HCT116 (cell line): ENCODE measurements around the gene TNFRSF19. TPM values are rescaled to one million over a fixed set of nuclear protein-coding genes. Genes with fewer than 3 reads are reported as not detected.

Experiments
- ATAC-seq: fragments of 200-7000 bp; cut with Tn5 transposase; 2 replicates; pipeline ENCODE4 v1.9.1; 2020; ENCODE audit warnings: mild to moderate bottlenecking, moderate library complexity
- BruUV-seq: library from RNA; stranded (reverse); fragments of 400-500 nt; replicated peaks from 2 replicates; lab custom pipeline; 2021; lab: Mats Ljungman, UMichigan
- CTCF ChIA-PET: fragments of 300-600 bp; sonication (Branson Sonifier 250); formaldehyde crosslinking; loops from one replicate; lab custom pipeline; 2021; ENCODE audit warnings: antibody characterized with exemption; lab: Charles Lee
- POLR2A ChIA-PET: fragments of 300-600, 350-600 bp; sonication (Branson Sonifier 250); formaldehyde crosslinking; loops from one replicate; lab custom pipeline; 2021; ENCODE audit warnings: antibody characterized with exemption; lab: Charles Lee
- RAD21 ChIA-PET, 2 experiments: fragments of 300-600 bp; sonication (Branson Sonifier 250); formaldehyde crosslinking; loops; one replicate each; lab custom pipeline; 2023; ENCODE audit warnings: low total read pairs in 2 of 2; ENCODE audit not compliant: uncharacterized antibody in 2 of 2, unreplicated experiment in 2 of 2, low non-redundant PET in 1 of 2; lab: Charles Lee
- DNase-seq: peaks from one replicate; pipeline ENCODE4 v3.0.0-alpha.2; 2010; ENCODE audit warnings: low read depth, low spot score
- H2AFZ ChIP-seq: fragments of 200-600 bp; shearing (Covaris generic), sonication (generic); 2 replicates; pipeline ENCODE4 v1.6.1; 2017; ENCODE audit warnings: low read depth, mixed run types, mixed read lengths, antibody characterized with exemption, low read length; ENCODE audit not compliant: poor library complexity, severe bottlenecking
- H3K27ac ChIP-seq: 2 replicates; pipeline ENCODE4 v1.5.1; 2012; ENCODE audit warnings: low read depth, low read length
- H3K27me3 ChIP-seq: fragments of 200-600 bp; sonication (generic); 2 replicates; pipeline ENCODE4 v1.6.1; 2016; ENCODE audit warnings: mixed run types, low read length, mixed read lengths; ENCODE audit not compliant: insufficient read depth
- H3K36me3 ChIP-seq, 2 experiments: fragments of 200-500 bp in 1 of 2; fragments of 200-600 bp in 1 of 2; sonication (Bioruptor generic) in 1 of 2; sonication (generic) in 1 of 2; 2 replicates each; pipeline versions ENCODE4 v1.5.1 to v1.6.1; 2014 to 2016; ENCODE audit warnings: low read length in 2 of 2, inconsistent platforms in 1 of 2, mixed read lengths in 1 of 2, mixed run types in 1 of 2; ENCODE audit not compliant: insufficient read depth in 2 of 2, control insufficient read depth in 1 of 2
- H3K4me1 ChIP-seq, 2 experiments: fragments of 200-600 bp in 1 of 2; sonication (generic) in 1 of 2; 2 replicates each; pipeline versions ENCODE4 v1.5.1 to v1.6.1; 2012 to 2017; ENCODE audit warnings: low read length in 2 of 2, inconsistent platforms in 1 of 2, mild to moderate bottlenecking in 1 of 2, mixed read lengths in 1 of 2, mixed run types in 1 of 2, moderate library complexity in 1 of 2; ENCODE audit not compliant: insufficient read depth in 2 of 2, control insufficient read depth in 1 of 2
- H3K4me2 ChIP-seq: fragments of 200-600 bp; sonication (generic); 2 replicates; pipeline ENCODE4 v1.6.1; 2017; ENCODE audit warnings: mixed run types, low read length, mixed read lengths
- H3K4me3 ChIP-seq, 2 experiments: fragments of 200-600 bp in 1 of 2; sonication (generic) in 1 of 2; replicated peaks in 1 of 2; 2 replicates each; pipeline ENCODE4 v1.5.1; 2011 to 2016; ENCODE audit warnings: low read length in 2 of 2, control low read depth in 1 of 2, low read depth in 1 of 2, mild to moderate bottlenecking in 1 of 2, mixed read lengths in 1 of 2, mixed run types in 1 of 2
- H3K79me2 ChIP-seq: fragments of 200-600 bp; sonication (generic); 2 replicates; pipeline ENCODE4 v1.6.1; 2017; ENCODE audit warnings: mild to moderate bottlenecking, mixed run types, low read length, moderate library complexity, mixed read lengths; ENCODE audit not compliant: insufficient read depth
- H3K9ac ChIP-seq: fragments of 200-600 bp; sonication (generic); 2 replicates; pipeline ENCODE4 v1.6.1; 2016; ENCODE audit warnings: low read length, mixed read lengths
- H3K9me2 ChIP-seq: fragments of 200-600 bp; sonication (generic), shearing (Covaris generic); 2 replicates; pipeline ENCODE4 v1.6.1; 2017; ENCODE audit warnings: mixed run types, mild to moderate bottlenecking, moderate library complexity; ENCODE audit not compliant: insufficient read depth
- H3K9me3 ChIP-seq, 2 experiments: fragments of 200-500 bp in 1 of 2; fragments of 200-600 bp in 1 of 2; sonication (Bioruptor generic) in 1 of 2; sonication (generic) in 1 of 2; 2 replicates each; pipeline ENCODE4 v1.6.1; 2014 to 2017; ENCODE audit warnings: low read length in 2 of 2, mixed read lengths in 2 of 2, inconsistent platforms in 1 of 2, low read depth in 1 of 2, mild to moderate bottlenecking in 1 of 2, mixed run types in 1 of 2, moderate library complexity in 1 of 2; ENCODE audit not compliant: control insufficient read depth in 1 of 2, insufficient read depth in 1 of 2
- H4K20me1 ChIP-seq: fragments of 200-600 bp; sonication (generic), shearing (Covaris generic); 2 replicates; pipeline ENCODE4 v1.6.1; 2017; ENCODE audit warnings: mixed run types, mild to moderate bottlenecking, moderate library complexity; ENCODE audit not compliant: insufficient read depth
- ATF3 ChIP-seq: IDR thresholded peaks from 2 replicates; pipeline ENCODE4 v1.6.1; 2012
- CEBPB ChIP-seq: IDR thresholded peaks from 2 replicates; pipeline ENCODE4 v1.6.1; 2012; ENCODE audit warnings: low read depth
- CTCF ChIP-seq, 3 experiments: fragments of 200-600 bp in 1 of 3; sonication (generic) in 1 of 3; IDR thresholded peaks in 2 of 3; conservative IDR thresholded peaks in 1 of 3; 2 replicates each; pipeline ENCODE4 v1.5.1; 2012 to 2017; ENCODE audit warnings: low read depth in 2 of 3, low read length in 2 of 3, antibody characterized with exemption in 1 of 3, borderline replicate concordance in 1 of 3, control low read depth in 1 of 3, mild to moderate bottlenecking in 1 of 3, mixed read lengths in 1 of 3, mixed run types in 1 of 3, moderate library complexity in 1 of 3; ENCODE audit not compliant: insufficient read depth in 1 of 3
- EGR1 ChIP-seq: IDR thresholded peaks from 2 replicates; pipeline ENCODE4 v1.6.1; 2012; ENCODE audit warnings: low read depth
- EZH2 ChIP-seq: fragments of 200-600 bp; sonication (generic); IDR thresholded peaks from 2 replicates; pipeline ENCODE4 v1.6.1; 2017; ENCODE audit warnings: antibody characterized with exemption, mixed run types
- EZH2phosphoT487 ChIP-seq: fragments of 200-600 bp; IDR thresholded peaks from 2 replicates; pipeline ENCODE4 v1.6.1; 2018; ENCODE audit warnings: antibody characterized with exemption, borderline replicate concordance
- FOSL1 ChIP-seq: IDR thresholded peaks from 2 replicates; pipeline ENCODE4 v1.6.1; 2012; ENCODE audit warnings: low read depth
- MAX ChIP-seq: IDR thresholded peaks from 2 replicates; pipeline ENCODE4 v1.6.1; 2012
- POLR2AphosphoS5 ChIP-seq: IDR thresholded peaks from 2 replicates; pipeline ENCODE4 v1.6.1; 2011; ENCODE audit warnings: mild to moderate bottlenecking, low read depth, low read length, moderate library complexity
- RAD21 ChIP-seq: IDR thresholded peaks from 2 replicates; pipeline ENCODE4 v1.6.1; 2012; ENCODE audit warnings: low read depth, mild to moderate bottlenecking
- SRF ChIP-seq: IDR thresholded peaks from 2 replicates; pipeline ENCODE4 v1.6.1; 2012; ENCODE audit warnings: low read depth
- TCF7L2 ChIP-seq: IDR thresholded peaks from 2 replicates; pipeline ENCODE4 v1.7.0; 2011; ENCODE audit warnings: borderline replicate concordance, inconsistent platforms; ENCODE audit not compliant: insufficient read depth, insufficient read length; ENCODE audit errors: extremely low read depth
- YY1 ChIP-seq: IDR thresholded peaks from 2 replicates; pipeline ENCODE4 v1.6.1; 2011; ENCODE audit warnings: low read length, low read depth, moderate library complexity, mild to moderate bottlenecking; ENCODE audit not compliant: insufficient replicate concordance; ENCODE audit errors: extremely low read depth
- ZFX ChIP-seq: fragments of 450-650 bp; IDR thresholded peaks from 2 replicates; pipeline ENCODE4 v1.6.1; 2017
- ZNF274 ChIP-seq: fragments of 200-500 bp; sonication (Bioruptor generic); IDR thresholded peaks from 2 replicates; pipeline ENCODE4 v1.6.1; 2014; ENCODE audit warnings: mild to moderate bottlenecking, low read depth, low read length, inconsistent platforms
- intact Hi-C: fragments of 100-400 bp; cut with micrococcal nuclease; formaldehyde crosslinking; loops from 2 replicates; pipeline ENCODE4 v1.10.0; 2022
- total RNA-seq: library from RNA; stranded (reverse); gene quantifications from one replicate; pipeline ENCODE4 v1.2.1, GENCODE V29; 2021; ENCODE audit not compliant: unreplicated experiment

Gene TNFRSF19
- total RNA-seq, 1 experiment from 2014 or later = 1.1 TPM

GRCh38 chr13:23531446-23531845 is 38.8 kb upstream of the TNFRSF19 start:
- no peak overlapping the region for H3K4me2 ChIP-seq
- no peaks in the 10 kb centered on the region for H3K27me3 ChIP-seq
- no peak overlapping the region for H3K4me3 ChIP-seq
- intact Hi-C loops = no loop called here
- H3K36me3 ChIP-seq = no peaks in the 10 kb centered on the region
- no peak overlapping the region for H2AFZ ChIP-seq
- no peaks in the 10 kb centered on the region for H3K9me3 ChIP-seq
- ATAC-seq (no peak), DNase-seq (no peak)
- H4K20me1 ChIP-seq = no peaks in the 10 kb centered on the region
- POLR2A ChIA-PET = no interaction called here
- H3K4me1 ChIP-seq = no peaks in the 10 kb centered on the region
- no peak overlapping the region for H3K9ac ChIP-seq
- no peaks in the 10 kb centered on the region for H3K79me2 ChIP-seq
- CTCF ChIA-PET = no interaction called here
- RAD21 ChIA-PET = no interaction called here
- no peak for TF ChIP-seq ZNF274
- TF ChIP-seq TCF7L2 = no peak
- TF ChIP-seq CTCF (IDR thresholded peaks at IDR 0.05 in 2 of 3, conservative IDR thresholded peaks at IDR 0.05 in 1 of 3; ENCODE audit: borderline replicate concordance in 1 of 3, insufficient read depth in 1 of 3, low read depth in 2 of 3, low read length in 2 of 3) = no peak
- TF ChIP-seq YY1 = no peak
- TF ChIP-seq FOSL1 = no peak
- TF ChIP-seq EGR1 = no peak
- TF ChIP-seq POLR2AphosphoS5 = no peak
- no peak for TF ChIP-seq EZH2phosphoT487
- TF ChIP-seq ATF3 = no peak
- no peak for TF ChIP-seq SRF
- TF ChIP-seq CEBPB = no peak
- no peak for TF ChIP-seq MAX
- TF ChIP-seq EZH2 = no peak
- TF ChIP-seq RAD21 = no peak
- no peak for TF ChIP-seq ZFX
- BruUV-seq = no TSS peak
- H3K9me2 ChIP-seq = no peaks in the 10 kb centered on the region
- H3K27ac ChIP-seq = no peak overlapping the region
